Heart left ventricle (tissue), 13 donors: ENCODE measurements around the gene STK24.

ENCODE experiments used
- POLR2A ChIP-seq, 2 donors: fragments of 450-650 bp; IDR thresholded peaks; one replicate each; pipeline ENCODE4 v1.6.1; 2017; ENCODE audit warnings: antibody characterized with exemption in 2 of 2, mild to moderate bottlenecking in 2 of 2, moderate library complexity in 2 of 2
- TF ChIP-seq, protein P1 (sequence below), 12 donors: fragments of 200-600 bp; sonication (generic) in 4 of 12; IDR thresholded peaks; one replicate each; pipeline versions ENCODE4 v1.5.0 to v1.8.0; 2018 to 2022; ENCODE audit warnings: antibody characterized with exemption in 12 of 12, mild to moderate bottlenecking in 5 of 12
- donor health status: ischemic (EF 13 %, LVEDD 7.1; RV severe dilation, severe dysfunction).
- donor health status: DM: no; HTN: yes; CAD: no.
- donor health status: DM: no; HTN: no; CAD: no.
- donor health status: ischemic (EF 25% LVEDD 6.9; RV normal size, moderate dysfunction).
- donor health status: ischemic (EF 25% LVEDD 5.7; RV mildly dilated, moderate dysfunction).
- donor health status: ischemic (EF 35%, LVEDD 5.7; RV mildly dilated, moderate dysfunction).
- donor health status: nonischemic (EF 11% LVEDD 7.7; RV severe dilation, severe dysfunction).
- donor health status: DM: yes; HTN: yes; CAD: no.
- donor health status: PGD.
- donor health status: ischemic (EF 29% LVEDD 5.4; RV normal size, mild dysfunction).
- donor health status: nonischemic (EF 23%, LVEDD 6.1; RV moderate dilation, normal function).

DNA sequence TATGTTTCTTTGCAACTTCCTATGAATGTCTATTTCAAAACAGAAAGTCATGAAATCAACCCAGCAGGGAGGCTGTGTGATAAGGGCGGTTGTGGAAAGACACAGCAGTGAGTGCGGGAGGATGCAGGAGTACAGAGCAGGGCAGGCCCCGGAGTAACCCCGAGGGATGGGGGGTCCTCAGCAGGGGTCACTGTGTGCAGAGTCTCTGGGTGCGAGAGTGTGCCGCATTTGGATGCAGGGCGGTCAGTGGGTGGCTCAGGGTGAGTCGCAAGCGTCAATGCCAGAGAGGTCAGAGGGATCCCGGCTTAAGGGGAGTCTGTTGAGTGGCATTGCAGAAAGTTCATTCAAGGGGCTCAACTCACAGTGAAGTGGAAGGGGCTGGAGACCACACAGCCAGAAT lies 147.8 kb downstream of the STK24 start:
- TF ChIP-seq, protein P1, sequence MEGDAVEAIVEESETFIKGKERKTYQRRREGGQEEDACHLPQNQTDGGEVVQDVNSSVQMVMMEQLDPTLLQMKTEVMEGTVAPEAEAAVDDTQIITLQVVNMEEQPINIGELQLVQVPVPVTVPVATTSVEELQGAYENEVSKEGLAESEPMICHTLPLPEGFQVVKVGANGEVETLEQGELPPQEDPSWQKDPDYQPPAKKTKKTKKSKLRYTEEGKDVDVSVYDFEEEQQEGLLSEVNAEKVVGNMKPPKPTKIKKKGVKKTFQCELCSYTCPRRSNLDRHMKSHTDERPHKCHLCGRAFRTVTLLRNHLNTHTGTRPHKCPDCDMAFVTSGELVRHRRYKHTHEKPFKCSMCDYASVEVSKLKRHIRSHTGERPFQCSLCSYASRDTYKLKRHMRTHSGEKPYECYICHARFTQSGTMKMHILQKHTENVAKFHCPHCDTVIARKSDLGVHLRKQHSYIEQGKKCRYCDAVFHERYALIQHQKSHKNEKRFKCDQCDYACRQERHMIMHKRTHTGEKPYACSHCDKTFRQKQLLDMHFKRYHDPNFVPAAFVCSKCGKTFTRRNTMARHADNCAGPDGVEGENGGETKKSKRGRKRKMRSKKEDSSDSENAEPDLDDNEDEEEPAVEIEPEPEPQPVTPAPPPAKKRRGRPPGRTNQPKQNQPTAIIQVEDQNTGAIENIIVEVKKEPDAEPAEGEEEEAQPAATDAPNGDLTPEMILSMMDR (IDR thresholded peaks at IDR 0.05), result no peak
- TF ChIP-seq POLR2A (IDR thresholded peaks at IDR 0.05), result no peak
